Heart left ventricle (tissue), 13 donors: ENCODE results near the gene ZDHHC14.

Experiments used
- CTCF ChIP-seq, 12 donors: fragments of 200-600 bp; sonication (generic) in 4 of 12; IDR thresholded peaks; one replicate each; pipeline versions ENCODE4 v1.5.0 to v1.8.0; 2018 to 2022; ENCODE audit warnings: antibody characterized with exemption in 12 of 12, mild to moderate bottlenecking in 5 of 12
- POLR2A ChIP-seq, 2 donors: fragments of 450-650 bp; IDR thresholded peaks; one replicate each; pipeline ENCODE4 v1.6.1; 2017; ENCODE audit warnings: antibody characterized with exemption in 2 of 2, mild to moderate bottlenecking in 2 of 2, moderate library complexity in 2 of 2
- donor health status: ischemic (EF 13 %, LVEDD 7.1; RV severe dilation, severe dysfunction).
- donor health status: DM: no; HTN: yes; CAD: no.
- donor health status: DM: no; HTN: no; CAD: no.
- donor health status: ischemic (EF 25% LVEDD 6.9; RV normal size, moderate dysfunction).
- donor health status: ischemic (EF 25% LVEDD 5.7; RV mildly dilated, moderate dysfunction).
- donor health status: ischemic (EF 35%, LVEDD 5.7; RV mildly dilated, moderate dysfunction).
- donor health status: nonischemic (EF 11% LVEDD 7.7; RV severe dilation, severe dysfunction).
- donor health status: DM: yes; HTN: yes; CAD: no.
- donor health status: PGD.
- donor health status: ischemic (EF 29% LVEDD 5.4; RV normal size, mild dysfunction).
- donor health status: nonischemic (EF 23%, LVEDD 6.1; RV moderate dilation, normal function).

GRCh38 chr6:157521362-157522335 lies 140.7 kb downstream of the ZDHHC14 start:
- TF ChIP-seq CTCF (IDR thresholded peaks at IDR 0.05) (no peak), POLR2A (IDR thresholded peaks at IDR 0.05) (no peak)
